Measurements from ENCODE around the gene ZMAT5.

DNA sequence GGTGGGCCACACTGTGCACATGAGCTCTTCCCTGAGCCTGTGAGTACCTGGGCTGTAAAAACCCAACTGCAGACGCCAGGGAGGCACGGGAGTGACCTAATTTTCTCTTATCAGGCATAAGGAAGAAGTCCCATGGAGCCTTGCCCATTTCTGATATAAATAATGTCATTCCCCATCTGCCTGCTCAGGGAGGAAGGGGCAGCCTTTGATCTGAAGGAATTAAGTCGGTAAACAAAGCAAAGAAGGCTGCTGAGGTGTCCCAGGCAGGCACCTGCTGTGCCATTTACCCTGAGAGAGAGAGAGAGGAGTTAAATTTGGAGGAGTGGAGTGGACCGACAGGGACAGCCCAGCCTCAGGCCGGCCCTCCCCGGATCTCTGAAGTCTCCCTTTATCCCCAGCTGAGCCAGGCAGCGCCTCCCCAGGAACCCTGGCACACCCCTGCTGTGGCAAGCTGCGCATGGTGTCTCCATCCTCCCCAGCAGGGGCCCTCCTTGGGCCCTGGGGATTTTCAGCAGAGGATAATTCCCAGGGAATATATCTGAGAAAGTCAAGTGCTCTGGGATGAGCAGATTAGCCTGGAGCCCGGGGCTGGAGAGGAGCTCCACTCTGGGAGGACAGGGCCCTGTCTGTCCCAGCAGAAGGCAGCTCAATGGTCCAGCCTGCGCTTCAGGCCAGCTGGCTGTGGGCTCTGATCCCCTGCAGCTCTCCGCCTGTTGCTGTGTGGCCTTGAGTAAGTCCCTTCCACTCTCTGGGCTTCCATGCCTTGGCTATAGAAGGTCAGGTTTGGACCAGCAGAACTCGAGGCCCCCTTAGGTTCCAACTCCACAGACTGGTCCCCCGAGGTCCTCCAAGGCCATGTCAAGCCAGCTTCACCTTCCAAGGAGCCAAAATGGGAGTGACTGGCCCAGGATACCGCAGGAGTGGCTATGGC lies 64.5 kb downstream of the ZMAT5 start:
- TF ChIP-seq, protein P1, sequence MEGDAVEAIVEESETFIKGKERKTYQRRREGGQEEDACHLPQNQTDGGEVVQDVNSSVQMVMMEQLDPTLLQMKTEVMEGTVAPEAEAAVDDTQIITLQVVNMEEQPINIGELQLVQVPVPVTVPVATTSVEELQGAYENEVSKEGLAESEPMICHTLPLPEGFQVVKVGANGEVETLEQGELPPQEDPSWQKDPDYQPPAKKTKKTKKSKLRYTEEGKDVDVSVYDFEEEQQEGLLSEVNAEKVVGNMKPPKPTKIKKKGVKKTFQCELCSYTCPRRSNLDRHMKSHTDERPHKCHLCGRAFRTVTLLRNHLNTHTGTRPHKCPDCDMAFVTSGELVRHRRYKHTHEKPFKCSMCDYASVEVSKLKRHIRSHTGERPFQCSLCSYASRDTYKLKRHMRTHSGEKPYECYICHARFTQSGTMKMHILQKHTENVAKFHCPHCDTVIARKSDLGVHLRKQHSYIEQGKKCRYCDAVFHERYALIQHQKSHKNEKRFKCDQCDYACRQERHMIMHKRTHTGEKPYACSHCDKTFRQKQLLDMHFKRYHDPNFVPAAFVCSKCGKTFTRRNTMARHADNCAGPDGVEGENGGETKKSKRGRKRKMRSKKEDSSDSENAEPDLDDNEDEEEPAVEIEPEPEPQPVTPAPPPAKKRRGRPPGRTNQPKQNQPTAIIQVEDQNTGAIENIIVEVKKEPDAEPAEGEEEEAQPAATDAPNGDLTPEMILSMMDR (IDR thresholded peaks at IDR 0.05; ENCODE audit: low read length): no peak
- TF ChIP-seq EZH2phosphoT487 (IDR thresholded peaks at IDR 0.05; ENCODE audit: low read length) (no peak), EZH2 (optimal IDR thresholded peaks at IDR 0.05; ENCODE audit: low read depth, low read length) (no peak)

All from MM.1S (cell line).